MCF 10A (cell line): ENCODE results near the gene RAP1GAP2. TPM values are rescaled to one million over a fixed set of nuclear protein-coding genes. Genes with fewer than 3 reads are reported as not detected.

ENCODE experiments used
- BruUV-seq: library from RNA; stranded (reverse); fragments of 400-500 nt; replicated peaks from 2 replicates; lab custom pipeline; 2021; lab: Mats Ljungman, UMichigan
- CTCF ChIA-PET: fragments of 300-600 bp; sonication (Branson Sonifier 250); formaldehyde crosslinking; extraction: SDS; loops from one replicate; lab custom pipeline; 2021; ENCODE audit warnings: antibody characterized with exemption, inconsistent platforms; lab: Yijun Ruan, JAX
- POLR2A ChIA-PET: fragments of 300-600, 350-650 bp; sonication (Branson Sonifier 250); formaldehyde crosslinking; extraction: SDS; loops from one replicate; lab custom pipeline; 2020; ENCODE audit warnings: antibody characterized with exemption, inconsistent platforms; lab: Yijun Ruan, JAX
- DNase-seq: peaks from one replicate; pipeline ENCODE4 v3.0.0-alpha.2; 2018; ENCODE audit not compliant: unreplicated experiment
- H3K27ac Mint-ChIP-seq: one replicate; pipeline ENCODE4 v1.8.0; 2022; ENCODE audit warnings: mild to moderate bottlenecking, low read depth, mixed read lengths; ENCODE audit not compliant: unreplicated experiment
- H3K27me3 Mint-ChIP-seq: one replicate; pipeline ENCODE4 v1.8.0; 2022; ENCODE audit warnings: mixed read lengths; ENCODE audit not compliant: insufficient read depth, unreplicated experiment
- H3K36me3 Mint-ChIP-seq: one replicate; pipeline ENCODE4 v1.8.0; 2022; ENCODE audit warnings: mild to moderate bottlenecking, moderate library complexity, mixed read lengths; ENCODE audit not compliant: insufficient read depth, unreplicated experiment
- H3K4me1 Mint-ChIP-seq: one replicate; pipeline ENCODE4 v1.8.0; 2022; ENCODE audit warnings: mixed read lengths; ENCODE audit not compliant: insufficient read depth, unreplicated experiment
- H3K4me3 Mint-ChIP-seq: one replicate; pipeline ENCODE4 v1.8.0; 2022; ENCODE audit warnings: mild to moderate bottlenecking, moderate library complexity, mixed read lengths; ENCODE audit not compliant: unreplicated experiment
- H3K9me3 Mint-ChIP-seq: one replicate; pipeline ENCODE4 v1.8.0; 2022; ENCODE audit warnings: mixed read lengths; ENCODE audit not compliant: unreplicated experiment
- intact Hi-C: fragments of 100-400 bp; cut with micrococcal nuclease; formaldehyde crosslinking; loops from 2 replicates; pipeline ENCODE4 v1.14.1; 2022
- total RNA-seq: library from RNA; stranded (reverse); gene quantifications from 2 replicates; pipeline ENCODE4 v1.2.3, GENCODE V29; 2022
- TF ChIP-seq, protein P1 (sequence below): fragments of 200-600 bp; IDR thresholded peaks from one replicate; pipeline ENCODE4 v1.8.0; 2022; ENCODE audit warnings: antibody characterized with exemption, mild to moderate bottlenecking; ENCODE audit not compliant: unreplicated experiment

Gene RAP1GAP2
- total RNA-seq, 1 experiment from 2014 or later, result 40.2 TPM

DNA sequence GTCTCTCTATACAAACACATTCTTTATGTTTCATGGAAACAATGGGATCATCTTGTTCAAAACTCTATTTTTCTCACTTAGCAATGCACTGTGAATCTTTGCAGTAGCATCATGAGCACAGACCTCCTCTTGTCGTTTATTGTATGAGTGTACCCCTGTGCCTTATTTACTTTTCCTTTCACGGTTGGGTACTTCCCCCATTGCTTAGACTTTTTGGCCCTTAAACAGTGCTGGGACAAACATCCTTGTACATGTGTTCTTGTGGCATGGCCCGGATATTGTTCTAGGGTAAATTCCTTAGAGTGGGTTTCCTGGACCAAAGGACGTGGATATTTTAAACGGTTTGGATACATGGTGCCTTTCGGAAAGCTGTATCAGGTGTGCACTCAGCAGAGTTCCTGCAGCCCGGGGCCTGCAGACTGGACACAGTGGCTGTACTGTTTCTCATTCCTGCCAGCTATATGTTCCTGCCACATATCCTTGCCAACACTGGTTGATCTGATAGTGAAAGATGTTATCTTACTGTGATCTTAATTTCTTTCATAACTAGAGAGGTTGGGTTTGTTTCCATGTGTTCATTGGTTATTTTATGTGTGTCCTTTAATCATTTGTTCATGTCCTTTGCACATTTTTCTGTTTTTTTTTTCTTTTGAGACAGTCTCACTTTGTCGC lies 156.1 kb downstream of the RAP1GAP2 start:
- H3K27me3 Mint-ChIP-seq, result no peaks in the 10 kb centered on the region
- intact Hi-C loops, result no loop called here
- BruUV-seq, result no TSS peak
- CTCF ChIA-PET, result interaction anchor here (1.2 kb wide), 1 partner anchor 103 kb away, joined by 4 read pairs; no protein-coding TSS in a partner anchor
- POLR2A ChIA-PET, result interaction anchor here (0.7 kb wide), 1 partner anchor 9 kb away, joined by 3 read pairs; no protein-coding TSS in a partner anchor
- peaks cover 37% of the 10 kb centered on the region for H3K4me1 Mint-ChIP-seq
- no peak overlapping the region for H3K27ac Mint-ChIP-seq
- TF ChIP-seq, protein P1, sequence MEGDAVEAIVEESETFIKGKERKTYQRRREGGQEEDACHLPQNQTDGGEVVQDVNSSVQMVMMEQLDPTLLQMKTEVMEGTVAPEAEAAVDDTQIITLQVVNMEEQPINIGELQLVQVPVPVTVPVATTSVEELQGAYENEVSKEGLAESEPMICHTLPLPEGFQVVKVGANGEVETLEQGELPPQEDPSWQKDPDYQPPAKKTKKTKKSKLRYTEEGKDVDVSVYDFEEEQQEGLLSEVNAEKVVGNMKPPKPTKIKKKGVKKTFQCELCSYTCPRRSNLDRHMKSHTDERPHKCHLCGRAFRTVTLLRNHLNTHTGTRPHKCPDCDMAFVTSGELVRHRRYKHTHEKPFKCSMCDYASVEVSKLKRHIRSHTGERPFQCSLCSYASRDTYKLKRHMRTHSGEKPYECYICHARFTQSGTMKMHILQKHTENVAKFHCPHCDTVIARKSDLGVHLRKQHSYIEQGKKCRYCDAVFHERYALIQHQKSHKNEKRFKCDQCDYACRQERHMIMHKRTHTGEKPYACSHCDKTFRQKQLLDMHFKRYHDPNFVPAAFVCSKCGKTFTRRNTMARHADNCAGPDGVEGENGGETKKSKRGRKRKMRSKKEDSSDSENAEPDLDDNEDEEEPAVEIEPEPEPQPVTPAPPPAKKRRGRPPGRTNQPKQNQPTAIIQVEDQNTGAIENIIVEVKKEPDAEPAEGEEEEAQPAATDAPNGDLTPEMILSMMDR, result no peak
- no peak overlapping the region for H3K4me3 Mint-ChIP-seq
- no peak for DNase-seq
- H3K9me3 Mint-ChIP-seq, result no peaks in the 10 kb centered on the region
- peaks cover 10% of the 10 kb centered on the region for H3K36me3 Mint-ChIP-seq

DNA sequence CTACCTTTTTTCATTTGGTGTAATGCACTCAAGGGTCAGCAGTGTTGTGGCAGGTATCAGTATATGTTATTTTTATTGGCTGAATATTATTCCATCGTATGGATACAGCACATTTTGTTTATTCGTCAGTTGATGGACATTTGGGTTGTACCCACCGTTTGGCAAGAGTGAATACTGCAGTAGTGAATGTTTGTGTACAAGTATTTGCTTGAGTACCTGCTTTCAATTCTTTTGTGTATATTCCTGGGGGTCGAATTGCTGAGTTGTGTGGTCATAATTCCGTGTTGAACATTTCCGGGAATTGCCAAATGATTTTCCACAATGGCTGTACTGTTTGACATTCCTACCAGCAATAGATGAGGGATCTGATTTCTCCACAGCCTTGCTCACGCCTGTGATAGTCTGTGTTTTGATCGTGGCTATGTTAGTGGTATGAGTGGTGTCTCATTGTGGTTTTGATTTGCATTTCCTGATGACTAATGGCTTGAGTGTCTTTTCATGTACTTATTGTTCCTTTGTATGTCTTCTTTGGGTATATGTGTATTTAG lies 158.7 kb downstream of the RAP1GAP2 start:
- CTCF ChIA-PET, result no interaction called here
- peak overlapping the region; percentile 73 for H3K4me3 Mint-ChIP-seq
- H3K27ac Mint-ChIP-seq, result peak overlapping the region; percentile 93

DNA sequence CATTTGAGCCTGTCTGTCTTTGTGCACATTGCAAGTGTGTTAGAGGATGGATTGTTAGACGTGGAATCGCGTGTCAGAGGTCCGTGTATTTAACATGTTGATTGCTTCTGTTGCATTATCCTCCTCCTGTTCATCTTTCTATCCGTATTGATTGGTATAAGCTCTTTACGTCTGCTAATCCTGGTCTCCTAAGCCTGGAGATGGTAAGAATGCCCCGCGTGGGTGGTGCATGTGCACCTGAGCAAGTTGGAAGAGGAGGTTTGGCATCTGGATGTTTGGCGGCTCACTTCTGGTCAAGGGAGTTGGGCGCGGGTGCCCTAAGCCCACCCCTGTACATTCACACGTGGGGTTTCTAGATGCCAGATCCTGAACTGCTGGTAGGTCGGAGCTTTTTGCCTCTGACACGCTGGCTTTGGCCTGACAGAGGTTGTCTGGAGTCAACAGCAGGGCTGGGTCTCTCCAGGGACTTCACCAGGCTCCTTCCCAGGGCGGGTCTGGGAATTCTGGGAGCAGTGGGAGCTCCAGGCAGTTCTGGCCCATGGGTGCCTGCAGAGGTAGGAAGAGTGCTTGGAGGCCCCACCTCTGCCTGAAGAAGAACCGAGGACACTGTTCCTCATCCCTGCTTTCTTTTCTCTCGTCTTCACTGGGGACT lies 159.8 kb downstream of the RAP1GAP2 start:
- BruUV-seq, result no TSS peak
- H3K27ac Mint-ChIP-seq, result peak overlapping the region; percentile 93
- H3K27me3 Mint-ChIP-seq, result no peaks in the 10 kb centered on the region
- ChIA-PET POLR2A (interaction anchor here (0.6 to 1.7 kb wide), 8 partner anchors 10 to 181 kb away, joined by 3 to 8 read pairs (median 4); no protein-coding TSS in a partner anchor), CTCF (no interaction called here)
- TF ChIP-seq, protein P1, result no peak
- intact Hi-C loops, result loop anchor here (2.0 kb wide), 1 partner anchor 63 kb away; no protein-coding TSS in a partner anchor
- no peaks in the 10 kb centered on the region for H3K9me3 Mint-ChIP-seq
- H3K36me3 Mint-ChIP-seq, result peaks cover 15% of the 10 kb centered on the region
- H3K4me3 Mint-ChIP-seq, result peak overlapping the region; percentile 73
- peaks cover 53% of the 10 kb centered on the region for H3K4me1 Mint-ChIP-seq
- DNase-seq, result no peak

More for the DNA sequence above, 158.7 kb downstream of the RAP1GAP2 start:
- intact Hi-C loops, result loop anchor here (2.0 kb wide), 1 partner anchor 62 kb away; no protein-coding TSS in a partner anchor
- peak; percentile 94 for DNase-seq
- peaks cover 10% of the 10 kb centered on the region for H3K36me3 Mint-ChIP-seq
- H3K4me1 Mint-ChIP-seq, result peaks cover 50% of the 10 kb centered on the region
- H3K27me3 Mint-ChIP-seq, result no peaks in the 10 kb centered on the region
- TF ChIP-seq, protein P1, result no peak
- POLR2A ChIA-PET, result interaction anchor here (0.6 to 1.7 kb wide), 9 partner anchors 11 to 180 kb away, joined by 3 to 8 read pairs (median 3); no protein-coding TSS in a partner anchor
- H3K9me3 Mint-ChIP-seq, result no peaks in the 10 kb centered on the region
- BruUV-seq, result no TSS peak
